Stimulated activated CD8-positive, alpha-beta memory T cell treated with anti-CD3 and anti-CD28 coated beads, Interleukin-15, amount 100 ng/mL, for 48 hours (primary cell): ENCODE data around the gene AKAP17A.
"Not testable (repeated sequence)": the region's sequence is repeated elsewhere in the genome, so short reads cannot be mapped to it uniquely, and the experiment has no call there.

ENCODE experiments used
- DNase-seq, 2 donors: peaks; one replicate each; pipeline ENCODE4 v3.0.0-alpha.2; 2020; ENCODE audit warnings: low read depth in 2 of 2

The AKAP17A gene

DNA sequence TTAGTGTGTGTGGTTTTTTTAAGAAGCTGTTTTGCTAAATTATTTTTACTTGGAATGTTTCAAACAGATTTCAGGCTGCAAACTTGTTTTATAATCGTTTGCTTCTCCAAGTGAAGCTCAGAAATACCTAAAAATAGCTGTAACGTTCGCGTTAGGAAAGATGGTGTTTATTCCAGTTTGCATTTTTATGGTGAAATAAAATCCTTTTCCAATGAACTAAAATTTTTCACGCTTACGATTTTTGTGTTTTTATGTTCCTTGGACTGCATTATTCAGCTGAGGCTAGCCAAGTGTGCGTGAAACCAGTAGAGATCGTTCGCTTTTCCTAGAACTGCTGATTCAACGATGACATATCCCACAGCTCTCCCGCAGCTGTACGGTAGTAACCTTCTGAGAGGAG lies 10.9 kb downstream of the AKAP17A start:
- no peak for DNase-seq

DNA sequence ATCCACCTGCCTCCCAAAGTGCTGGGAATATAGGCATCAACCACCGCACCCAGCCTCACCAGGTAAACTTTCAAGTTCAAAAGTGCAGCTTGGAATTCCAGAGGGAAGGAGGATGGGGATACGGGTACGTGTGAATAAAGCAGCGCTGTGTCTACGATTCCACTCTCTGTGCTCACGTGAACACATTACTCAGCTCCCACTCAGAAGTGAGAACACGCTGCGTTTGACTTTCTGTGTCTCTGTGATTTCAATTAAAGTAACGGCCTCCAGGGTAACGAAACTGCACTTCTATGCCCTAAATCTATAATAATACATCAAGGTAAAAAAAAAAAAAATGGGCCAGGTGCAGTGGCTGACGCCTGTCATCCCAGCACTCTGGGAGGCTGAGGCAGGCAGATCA lies 15.1 kb downstream of the AKAP17A start:
- no peak for DNase-seq

DNA sequence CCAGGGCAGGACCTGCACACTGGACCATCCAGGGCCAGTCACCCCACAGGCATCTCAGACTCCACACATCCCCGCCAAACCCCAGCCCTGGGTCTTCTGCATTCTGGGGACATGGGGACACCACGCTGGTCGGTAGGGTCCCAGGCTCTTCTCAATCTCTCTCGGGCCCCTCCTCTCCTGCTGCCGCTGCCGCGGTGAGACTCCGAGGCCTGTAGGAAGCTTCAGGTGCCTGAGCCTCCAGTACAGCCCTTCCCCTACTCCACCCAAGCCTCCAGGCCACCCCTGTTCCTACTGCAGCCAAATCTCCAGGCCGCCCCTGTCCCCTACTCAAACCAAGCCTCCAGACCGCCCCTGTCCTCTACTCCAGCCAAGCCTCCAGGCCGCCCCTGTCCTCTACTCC lies 17.9 kb downstream of the AKAP17A start:
- no peak for DNase-seq

DNA sequence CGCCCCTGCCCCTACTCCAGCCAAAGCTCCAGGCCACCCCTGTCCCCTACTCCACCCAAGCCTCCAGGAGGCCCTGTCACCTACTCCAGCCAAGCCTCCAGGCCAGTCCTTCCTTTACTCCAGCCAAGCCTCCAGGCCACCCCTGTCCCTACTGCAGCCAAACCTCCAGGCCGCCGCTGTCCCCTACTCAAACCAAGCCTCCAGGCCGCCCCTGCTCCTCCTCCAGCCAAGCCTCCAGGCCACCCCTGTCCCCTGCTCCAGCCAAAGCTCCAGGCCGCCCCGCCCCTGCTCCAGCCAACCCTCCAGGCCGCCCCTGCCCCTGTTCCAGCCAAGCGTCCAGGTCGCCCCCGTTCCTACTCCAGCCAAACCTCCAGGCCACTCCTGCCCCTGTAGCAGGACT lies 18.4 kb downstream of the AKAP17A start:
- no peak for DNase-seq

DNA sequence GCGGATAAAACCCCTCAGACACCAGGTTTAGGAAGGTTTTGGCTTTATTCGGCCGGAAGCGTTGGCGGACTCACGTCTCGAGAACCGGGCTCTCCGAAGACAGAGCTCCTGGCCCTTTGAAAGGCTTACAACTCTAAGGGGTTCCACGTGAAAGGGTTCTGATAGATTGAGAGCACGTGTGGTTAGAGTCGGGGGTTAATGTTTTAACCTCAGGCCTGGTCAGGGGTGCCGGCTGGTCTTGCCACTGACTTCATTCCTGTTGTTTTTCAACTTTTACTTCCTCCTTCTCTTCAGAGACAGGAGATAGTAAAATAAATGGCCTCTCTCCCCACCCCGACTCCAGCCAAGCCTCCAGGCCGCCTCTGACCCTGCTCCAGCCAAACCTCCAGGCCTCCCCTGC lies 18.8 kb downstream of the AKAP17A start:
- DNase-seq, result no peak

DNA sequence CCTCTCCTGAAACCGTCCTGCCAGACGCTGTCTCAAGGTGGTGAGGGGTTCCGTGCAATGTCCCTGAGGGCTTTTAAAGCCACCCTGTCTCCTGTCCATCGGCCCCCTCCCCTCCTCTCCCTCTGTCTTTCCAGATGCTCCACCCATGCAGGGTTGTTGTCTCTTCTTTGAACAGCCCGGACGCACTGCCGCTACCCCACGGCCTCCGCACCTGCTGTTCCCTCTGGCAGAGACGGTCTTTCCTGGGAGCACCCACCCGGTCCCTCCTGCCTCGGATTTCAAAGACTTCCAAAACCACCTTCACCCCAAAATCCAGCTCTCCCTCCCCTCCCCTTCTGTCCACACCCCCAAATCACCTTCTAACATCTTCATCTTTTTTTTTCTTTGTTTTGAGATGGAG lies 19.3 kb downstream of the AKAP17A start:
- DNase-seq, result no peak

DNA sequence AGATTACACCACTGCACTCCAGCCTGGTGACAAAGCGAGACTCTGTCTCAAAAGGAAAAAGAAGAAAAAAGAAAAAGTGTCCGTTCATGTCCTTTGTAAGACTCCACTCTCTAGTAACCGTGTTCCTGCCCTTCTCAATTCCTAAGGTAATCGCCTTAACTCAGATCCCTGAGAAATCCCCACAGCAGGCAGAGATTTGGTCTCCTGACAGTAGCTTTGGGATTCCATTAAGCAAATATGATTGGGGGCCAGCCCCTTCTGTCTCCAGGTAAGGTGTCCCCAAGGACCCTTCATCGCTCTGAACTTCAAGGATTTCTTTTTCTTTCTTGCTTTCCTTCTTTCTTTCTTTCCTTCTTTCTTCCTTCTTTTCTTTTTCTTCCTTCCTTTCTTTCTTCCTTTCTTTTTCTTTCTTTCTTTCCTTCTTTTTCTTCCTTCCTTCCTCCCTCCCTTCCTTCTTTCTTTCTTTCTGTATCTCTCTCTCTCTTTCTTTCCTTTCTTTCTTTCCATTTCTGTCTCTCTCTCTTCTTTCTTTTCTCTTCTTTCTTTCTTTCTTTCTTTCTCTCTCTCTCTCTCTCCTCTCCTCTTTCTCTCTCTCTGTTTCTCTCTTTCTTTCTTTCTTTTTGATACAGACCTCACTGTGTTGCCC lies 21.4 kb downstream of the AKAP17A start:
- DNase-seq, result no peak

DNA sequence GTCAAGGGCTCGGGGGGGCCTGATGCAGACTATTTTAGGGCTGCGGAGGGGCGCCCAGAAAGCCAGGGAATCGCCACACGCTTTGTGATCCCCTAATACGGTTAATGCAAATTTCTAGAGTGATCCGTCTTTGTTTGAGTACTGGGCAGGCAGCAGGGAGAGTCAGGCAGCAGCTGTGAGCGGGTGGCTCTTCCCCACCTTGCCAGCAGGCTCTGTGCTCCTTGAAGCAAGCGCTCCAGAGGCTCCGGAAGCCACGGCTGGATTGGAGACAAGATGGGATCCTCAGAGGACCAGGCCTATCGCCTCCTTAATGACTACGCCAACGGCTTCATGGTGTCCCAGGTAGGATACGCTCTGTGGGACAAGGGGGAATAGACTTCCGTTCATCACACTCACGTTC lies 23.5 kb downstream of the AKAP17A start, which contains the start of gene ASMT:
Gene ASMT, plus strand, starts transcription at position 133 of the 400 bp plus-strand sequence. Its CDS starts 141 bp downstream, at position 274.
- DNase-seq, result no peak

DNA sequence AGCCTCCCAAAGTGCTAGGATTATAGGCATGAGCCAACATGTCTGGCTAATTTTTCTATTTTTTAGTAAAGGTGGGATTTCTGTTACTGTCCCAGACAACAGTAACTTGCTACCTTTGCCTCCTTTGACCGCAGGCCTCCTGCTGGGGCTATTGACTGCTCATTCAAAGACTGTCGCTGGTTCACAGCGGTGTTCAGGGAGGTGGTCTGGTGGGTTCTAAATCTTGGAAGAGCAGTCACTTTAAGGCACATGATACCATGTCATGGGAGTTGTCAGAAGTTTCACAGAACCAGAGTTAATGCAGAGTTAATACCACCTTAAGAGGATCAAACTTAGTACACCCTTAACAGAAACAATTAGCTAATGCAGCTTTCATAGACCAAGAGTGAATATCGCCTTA lies 27.3 kb downstream of the AKAP17A start:
- DNase-seq, result no peak

DNA sequence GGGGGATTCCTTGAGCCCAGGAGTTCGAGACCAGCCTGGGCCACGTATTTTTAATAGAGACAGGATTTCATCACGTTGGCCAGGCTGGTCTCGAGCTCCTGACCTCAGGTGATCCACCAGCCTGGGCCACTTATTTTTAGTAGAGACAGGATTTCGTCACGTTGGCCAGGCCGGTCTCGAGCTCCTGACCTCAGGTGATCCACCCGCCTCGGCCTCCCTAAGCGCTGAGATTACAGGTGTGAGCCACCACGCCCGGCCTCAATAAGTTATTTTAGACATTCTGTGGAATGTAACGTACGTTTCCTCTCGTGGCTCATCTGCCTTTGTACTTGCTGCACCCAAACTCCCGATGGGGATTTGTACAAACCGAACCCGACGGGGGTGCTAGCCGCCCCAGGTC lies 32.3 kb downstream of the AKAP17A start:
- no peak for DNase-seq

DNA sequence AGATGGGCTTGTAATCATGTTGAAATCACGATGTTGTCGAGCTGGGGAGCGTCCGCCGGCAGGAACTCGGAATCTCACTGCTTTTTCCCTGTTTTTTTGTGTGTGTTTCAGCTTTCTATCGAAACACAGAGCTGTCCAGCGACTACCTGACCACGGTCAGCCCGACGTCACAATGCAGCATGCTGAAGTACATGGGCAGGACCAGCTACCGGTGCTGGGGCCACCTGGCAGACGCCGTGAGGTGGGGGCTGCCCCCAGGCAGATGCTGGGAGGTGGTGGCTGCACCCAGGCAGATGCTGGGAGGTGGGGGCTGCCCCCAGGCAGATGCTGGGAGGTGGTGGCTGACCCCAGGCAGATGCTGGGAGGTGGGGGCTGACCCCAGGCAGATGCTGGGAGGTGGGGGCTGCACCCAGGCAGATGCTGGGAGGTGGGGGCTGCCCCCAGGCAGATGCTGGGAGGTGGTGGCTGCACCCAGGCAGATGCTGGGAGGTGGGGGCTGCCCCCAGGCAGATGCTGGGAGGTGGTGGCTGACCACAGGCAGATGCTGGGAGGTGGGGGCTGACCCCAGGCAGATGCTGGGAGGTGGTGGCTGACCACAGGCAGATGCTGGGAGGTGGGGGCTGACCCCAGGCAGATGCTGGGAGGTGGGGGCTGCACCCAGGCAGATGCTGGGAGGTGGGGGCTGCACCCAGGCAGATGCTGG lies 32.9 kb downstream of the AKAP17A start:
- DNase-seq, result not testable (repeated sequence)

DNA sequence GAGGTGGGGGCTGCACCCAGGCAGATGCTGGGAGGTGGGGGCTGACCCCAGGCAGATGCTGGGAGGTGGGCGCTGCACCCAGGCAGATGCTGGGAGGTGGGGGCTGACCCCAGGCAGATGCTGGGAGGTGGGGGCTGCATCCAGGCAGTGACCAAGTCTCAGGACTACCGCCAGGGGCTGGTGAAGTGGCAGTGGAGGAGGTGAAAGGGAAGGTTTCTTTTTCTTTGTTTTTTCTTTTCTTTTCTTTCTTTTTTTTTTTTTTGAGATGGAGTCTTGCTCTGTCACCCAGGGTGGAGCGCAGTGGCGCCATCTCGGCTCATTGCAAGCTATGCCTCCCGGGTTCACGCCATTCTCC lies 33.4 kb downstream of the AKAP17A start:
- DNase-seq, result not testable (repeated sequence)

DNA sequence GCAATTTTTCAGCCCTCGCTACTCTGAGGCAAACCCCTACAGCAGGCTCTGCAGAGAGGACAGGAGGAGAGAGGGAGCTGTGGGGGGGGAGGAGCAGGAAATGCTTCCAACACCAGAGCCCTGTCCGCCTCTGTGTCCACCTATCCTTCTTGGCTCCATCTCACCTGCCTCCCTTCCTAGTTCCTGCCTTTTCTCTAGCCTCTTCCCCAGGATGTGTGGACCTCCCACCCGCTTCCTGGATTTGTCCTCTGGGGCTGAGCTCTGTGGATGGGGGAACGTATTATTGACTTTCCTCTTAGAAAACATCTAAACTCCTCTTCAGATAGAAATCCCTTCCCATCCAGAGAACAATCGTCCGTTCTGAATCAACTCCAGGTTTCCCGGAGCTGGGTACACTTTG lies 37.8 kb downstream of the AKAP17A start:
- DNase-seq, result no peak

DNA sequence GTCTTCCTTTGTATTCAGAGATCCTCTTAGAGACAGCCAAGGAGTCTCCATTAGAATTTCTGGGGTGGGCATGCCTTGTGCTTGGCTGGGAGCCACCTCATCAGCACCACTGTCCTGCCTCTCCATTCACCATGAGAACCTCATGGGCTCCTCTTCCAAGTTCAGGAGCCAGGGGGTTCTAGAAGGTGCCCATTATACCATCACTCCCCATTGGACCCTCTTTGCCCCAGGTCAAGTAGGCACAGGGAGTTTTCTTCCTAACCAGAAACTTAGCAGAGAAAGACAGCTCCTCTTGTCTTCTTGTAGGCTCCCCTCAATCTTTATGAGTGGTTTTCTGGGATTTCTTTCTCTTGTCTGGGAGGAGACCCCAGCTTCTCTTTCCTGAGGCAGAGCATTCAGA lies 54.6 kb downstream of the AKAP17A start:
- DNase-seq, result no peak

DNA sequence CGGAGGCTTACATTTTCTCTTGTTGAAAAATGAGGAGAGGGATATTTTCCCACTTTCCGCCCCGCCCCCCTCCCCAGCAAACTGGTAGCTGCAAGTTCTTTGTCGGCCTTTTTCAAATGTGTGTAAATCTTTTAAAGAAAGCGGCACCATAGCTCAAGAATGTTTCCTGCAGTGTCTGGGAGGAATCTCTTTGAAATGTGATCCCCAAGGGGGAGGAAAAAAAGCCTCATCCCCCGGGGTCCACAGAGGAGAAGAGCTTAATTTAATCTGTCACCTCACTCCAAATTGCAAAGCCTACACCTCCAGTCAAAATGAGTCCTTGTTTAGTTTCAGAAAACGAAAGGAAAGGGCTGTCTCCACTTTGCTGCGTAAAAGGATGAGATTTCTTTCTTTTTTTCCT lies 58.2 kb downstream of the AKAP17A start:
- DNase-seq, result no peak
